ENCODE results near the gene TATDN3.
"Not testable (repeated sequence)": the region's sequence is repeated elsewhere in the genome, so short reads cannot be mapped to it uniquely, and the experiment has no call there.

Gene TATDN3

GRCh38 chr1:212791676-212792395 is at the start of gene TATDN3, which contains the start of gene NSL1:
TSS of gene TATDN3 (plus strand) at chr1:212791894. CDS start at chr1:212791922, 28 bp downstream.
TSS of gene NSL1 (minus strand) at chr1:212791777. CDS start at chr1:212791763, 14 bp downstream.
- DNase-seq (ENCODE audit: low spot score): peak; percentile 91

GRCh38 chr1:212743901-212744475 is 47.7 kb upstream of the TATDN3 start:
- DNase-seq (ENCODE audit: low spot score): no peak

- no peak for DNase-seq (ENCODE audit: low spot score)
These were observed 46.4 kb upstream of the TATDN3 start for GRCh38 chr1:212745303-212745702.

- DNase-seq (ENCODE audit: low spot score): no peak
These were observed 45.1 kb upstream of the TATDN3 start for GRCh38 chr1:212746546-212746945.

GRCh38 chr1:212749821-212750535 is 41.7 kb upstream of the TATDN3 start:
- DNase-seq (ENCODE audit: low spot score): peak; percentile 53

- DNase-seq (ENCODE audit: low spot score): peak; percentile 2
These were observed 39.3 kb upstream of the TATDN3 start for GRCh38 chr1:212752252-212752933.

GRCh38 chr1:212752934-212753497 is 38.7 kb upstream of the TATDN3 start:
- DNase-seq (ENCODE audit: low spot score): no peak

- DNase-seq (ENCODE audit: low spot score): no peak
These were observed 37.9 kb upstream of the TATDN3 start for GRCh38 chr1:212753749-212754148.

GRCh38 chr1:212754193-212754592 is 37.5 kb upstream of the TATDN3 start:
- no peak for DNase-seq (ENCODE audit: low spot score)

GRCh38 chr1:212754680-212755079 is 37.0 kb upstream of the TATDN3 start:
- DNase-seq (ENCODE audit: low spot score): peak; percentile 9

GRCh38 chr1:212759683-212760082 is 32.0 kb upstream of the TATDN3 start:
- no peak for DNase-seq (ENCODE audit: low spot score)

GRCh38 chr1:212760126-212760823 is 31.4 kb upstream of the TATDN3 start:
- peak; percentile 18 for DNase-seq (ENCODE audit: low spot score)

- DNase-seq (ENCODE audit: low spot score): no peak
These were observed 29.5 kb upstream of the TATDN3 start for GRCh38 chr1:212762234-212762633.

- DNase-seq (ENCODE audit: low spot score): no peak
These were observed 28.9 kb upstream of the TATDN3 start for GRCh38 chr1:212762839-212763238.

- not testable (repeated sequence) for DNase-seq (ENCODE audit: low spot score)
These were observed 26.9 kb upstream of the TATDN3 start for GRCh38 chr1:212764718-212765281.

- DNase-seq (ENCODE audit: low spot score): not testable (repeated sequence)
These were observed 24.9 kb upstream of the TATDN3 start for GRCh38 chr1:212766825-212767224.

GRCh38 chr1:212769459-212770167 is 22.1 kb upstream of the TATDN3 start:
- DNase-seq (ENCODE audit: low spot score): no peak

GRCh38 chr1:212771341-212771740 is 20.4 kb upstream of the TATDN3 start:
- no peak for DNase-seq (ENCODE audit: low spot score)

GRCh38 chr1:212773011-212773410 is 18.7 kb upstream of the TATDN3 start:
- no peak for DNase-seq (ENCODE audit: low spot score)

- no peak for DNase-seq (ENCODE audit: low spot score)
These were observed 17.1 kb upstream of the TATDN3 start for GRCh38 chr1:212774584-212774983.

Data from cerebellar cortex (tissue), 1 donor.